H1 (cell line): ENCODE data around the gene GDPD2. TPM values are rescaled to one million over a fixed set of nuclear protein-coding genes. Genes with fewer than 3 reads are reported as not detected.

Source experiments
- CTCF ChIA-PET: fragments of 300-600 bp; sonication (Branson Sonifier 250); formaldehyde crosslinking; loops from one replicate; lab custom pipeline; 2021; ENCODE audit not compliant: partially characterized antibody; lab: Charles Lee
- POLR2A ChIA-PET: fragments of 300-600 bp; sonication (Branson Sonifier 250); formaldehyde crosslinking; loops from one replicate; lab custom pipeline; 2021; ENCODE audit warnings: inconsistent platforms; ENCODE audit not compliant: partially characterized antibody; lab: Charles Lee
- DNase-seq, 2 experiments: peaks; one replicate each; pipeline versions ENCODE4 v3.0.0 to v3.0.0-alpha.2; 2010 to 2022; ENCODE audit warnings: low spot score in 2 of 2, low read depth in 1 of 2, mixed read lengths in 1 of 2
- FAIRE-seq: peaks from 2 replicates; lab custom pipeline; 2011; peaks lifted over from hg19 to GRCh38; lab: Jason Lieb, UNC
- H2AFZ ChIP-seq: 2 replicates; pipeline ENCODE4 v1.8.1; 2012; ENCODE audit warnings: low read length, inconsistent platforms
- H2AK5ac ChIP-seq: 2 replicates; pipeline ENCODE4 v1.6.1; 2013; ENCODE audit warnings: low read depth, low read length
- H2BK120ac ChIP-seq: replicated peaks from 2 replicates; pipeline ENCODE3; 2013; ENCODE audit warnings: low read depth, low read length, inconsistent platforms
- H2BK12ac ChIP-seq: 2 replicates; pipeline ENCODE4 v1.6.1; 2013; ENCODE audit warnings: low read depth, low read length
- H2BK15ac ChIP-seq: 2 replicates; pipeline ENCODE4 v1.6.1; 2013; ENCODE audit warnings: low read length
- H2BK20ac ChIP-seq: 2 replicates; pipeline ENCODE4 v1.6.1; 2013; ENCODE audit warnings: low read length
- H2BK5ac ChIP-seq: 2 replicates; pipeline ENCODE4 v1.6.1; 2013; ENCODE audit warnings: low read depth, low read length
- H3K14ac ChIP-seq: 2 replicates; pipeline ENCODE4 v1.6.1; 2013; ENCODE audit warnings: inconsistent platforms; ENCODE audit not compliant: insufficient read length
- H3K18ac ChIP-seq: 2 replicates; pipeline ENCODE4 v1.6.1; 2013; ENCODE audit warnings: low read length; ENCODE audit errors: extremely low read depth
- H3K23ac ChIP-seq: 2 replicates; pipeline ENCODE4 v1.6.1; 2013; ENCODE audit warnings: inconsistent platforms; ENCODE audit not compliant: insufficient read length
- H3K23me2 ChIP-seq: 2 replicates; pipeline ENCODE4 v1.6.1; 2013; ENCODE audit warnings: low read depth, low read length
- H3K27ac ChIP-seq: 2 replicates; pipeline ENCODE4 v1.6.1; 2011; ENCODE audit warnings: low read depth, low read length, inconsistent platforms
- H3K27me3 ChIP-seq, 4 experiments: replicated peaks in 1 of 4; 1 replicate in 1 of 4; 2 replicates in 3 of 4; pipeline versions ENCODE4 v1.6.1 to v1.8.1; 2011 to 2013; ENCODE audit warnings: low read length in 3 of 4, mild to moderate bottlenecking in 3 of 4, inconsistent platforms in 2 of 4, mixed read lengths in 2 of 4, moderate library complexity in 1 of 4; ENCODE audit not compliant: control insufficient read depth in 3 of 4, insufficient read depth in 3 of 4; ENCODE audit errors: extremely low read depth in 1 of 4
- H3K36me3 ChIP-seq, 4 experiments: 2 replicates each; pipeline versions ENCODE4 v1.6.1 to v1.8.1; 2011 to 2013; ENCODE audit warnings: mild to moderate bottlenecking in 4 of 4, low read length in 3 of 4, moderate library complexity in 2 of 4, control low read depth in 1 of 4, inconsistent platforms in 1 of 4; ENCODE audit not compliant: insufficient read depth in 4 of 4, control insufficient read depth in 2 of 4
- H3K4ac ChIP-seq: replicated peaks from 2 replicates; pipeline ENCODE3; 2013; ENCODE audit warnings: low read length, low read depth, mixed read lengths, inconsistent platforms; ENCODE audit not compliant: insufficient read length
- H3K4me1 ChIP-seq, 4 experiments: replicated peaks in 1 of 4; 1 replicate in 1 of 4; 2 replicates in 3 of 4; pipeline versions ENCODE4 v1.6.1 to v1.8.1; 2011 to 2013; ENCODE audit warnings: low read length in 3 of 4, inconsistent platforms in 2 of 4, mixed read lengths in 1 of 4; ENCODE audit not compliant: insufficient read depth in 4 of 4, control insufficient read depth in 3 of 4
- H3K4me2 ChIP-seq, 2 experiments: 2 replicates each; pipeline versions ENCODE4 v1.6.1 to v1.8.1; 2011 to 2013; ENCODE audit warnings: low read depth in 2 of 2, low read length in 2 of 2, control low read depth in 1 of 2, inconsistent platforms in 1 of 2, mild to moderate bottlenecking in 1 of 2; ENCODE audit not compliant: insufficient read depth in 1 of 2
- H3K4me3 ChIP-seq, 4 experiments: fragments of 200-600, 300-600 bp in 1 of 4; sonication (generic), shearing (Covaris generic), sonication (Bioruptor Twin) in 1 of 4; 2 replicates each; pipeline versions ENCODE4 v1.5.1 to v1.8.1; 2011 to 2016; ENCODE audit warnings: low read length in 4 of 4, low read depth in 3 of 4, control low read depth in 2 of 4, inconsistent platforms in 2 of 4, mild to moderate bottlenecking in 2 of 4, mixed read lengths in 1 of 4, moderate library complexity in 1 of 4; ENCODE audit not compliant: insufficient read depth in 2 of 4; ENCODE audit errors: extremely low read depth in 1 of 4
- H3K56ac ChIP-seq: replicated peaks from 2 replicates; pipeline ENCODE3; 2013; ENCODE audit warnings: low read depth, mild to moderate bottlenecking, mixed read lengths, low read length, inconsistent platforms; ENCODE audit not compliant: insufficient read length
- H3K79me1 ChIP-seq: 2 replicates; pipeline ENCODE4 v1.6.1; 2013; ENCODE audit warnings: low read depth, low read length, control low read depth
- H3K79me2 ChIP-seq, 2 experiments: 2 replicates each; pipeline versions ENCODE4 v1.6.1 to v1.8.1; 2012 to 2013; ENCODE audit warnings: low read length in 2 of 2, mild to moderate bottlenecking in 2 of 2, inconsistent platforms in 1 of 2; ENCODE audit not compliant: insufficient read depth in 2 of 2, control insufficient read depth in 1 of 2
- H3K9ac ChIP-seq, 4 experiments: replicated peaks in 1 of 4; 1 replicate in 1 of 4; 2 replicates in 3 of 4; pipeline versions ENCODE4 v1.6.1 to v1.8.1; 2011 to 2013; ENCODE audit warnings: low read depth in 3 of 4, low read length in 3 of 4, control low read depth in 2 of 4, mild to moderate bottlenecking in 2 of 4, moderate library complexity in 2 of 4, inconsistent platforms in 1 of 4; ENCODE audit errors: extremely low read depth in 1 of 4
- H3K9me3 ChIP-seq, 2 experiments: 2 replicates each; pipeline versions ENCODE4 v1.6.1 to v1.8.1; 2012 to 2013; ENCODE audit warnings: mild to moderate bottlenecking in 2 of 2, moderate library complexity in 2 of 2, control low read depth in 1 of 2, inconsistent platforms in 1 of 2, low read depth in 1 of 2, low read length in 1 of 2, mixed read lengths in 1 of 2; ENCODE audit not compliant: insufficient read depth in 2 of 2
- H4K20me1 ChIP-seq, 2 experiments: replicated peaks in 1 of 2; 2 replicates each; pipeline versions ENCODE3 to v1.8.1; 2011 to 2013; ENCODE audit warnings: inconsistent platforms in 2 of 2, low read length in 2 of 2, mild to moderate bottlenecking in 1 of 2; ENCODE audit not compliant: insufficient read depth in 2 of 2, control insufficient read depth in 1 of 2
- H4K5ac ChIP-seq: 2 replicates; pipeline ENCODE4 v1.6.1; 2013; ENCODE audit warnings: low read length, low read depth, mixed read lengths, inconsistent platforms; ENCODE audit not compliant: insufficient read length
- H4K8ac ChIP-seq: 2 replicates; pipeline ENCODE4 v1.8.0; 2013; ENCODE audit warnings: mild to moderate bottlenecking, moderate library complexity, low read length, inconsistent platforms; ENCODE audit not compliant: insufficient read depth; ENCODE audit errors: extremely low read depth
- H4K91ac ChIP-seq: replicated peaks from 2 replicates; pipeline ENCODE3; 2013; ENCODE audit warnings: low read length, mixed read lengths, inconsistent platforms; ENCODE audit not compliant: insufficient read length
- BACH1 ChIP-seq: IDR thresholded peaks from 2 replicates; pipeline ENCODE4 v1.6.1; 2012; ENCODE audit warnings: low read length, improper control_type of control experiment
- BRCA1 ChIP-seq: IDR thresholded peaks from 2 replicates; pipeline ENCODE4 v1.6.1; 2012; ENCODE audit warnings: low read depth, low read length, improper control_type of control experiment
- EZH2 ChIP-seq: fragments of 200-600 bp; sonication (generic); IDR thresholded peaks from 2 replicates; pipeline ENCODE4 v1.7.1; 2012; ENCODE audit warnings: low read depth, mild to moderate bottlenecking, moderate library complexity, low read length, inconsistent platforms; ENCODE audit not compliant: severe bottlenecking
- GTF2F1 ChIP-seq: IDR thresholded peaks from 2 replicates; pipeline ENCODE4 v1.6.1; 2012; ENCODE audit warnings: low read depth, low read length, improper control_type of control experiment, borderline replicate concordance
- RFX5 ChIP-seq: IDR thresholded peaks from 2 replicates; pipeline ENCODE4 v1.6.1; 2011; ENCODE audit warnings: low read depth, low read length, improper control_type of control experiment, borderline replicate concordance
- SIN3A ChIP-seq, 2 experiments: IDR thresholded peaks in 1 of 2; conservative IDR thresholded peaks in 1 of 2; 2 replicates each; pipeline ENCODE4 v1.6.1; 2011 to 2012; ENCODE audit warnings: low read length in 2 of 2, improper control_type of control experiment in 1 of 2, low read depth in 1 of 2, mild to moderate bottlenecking in 1 of 2
- WGBS, 2 experiments: shearing (Covaris generic) in 1 of 2; methylation state at CpG; one replicate each; pipeline versions ENCODE4 v1.1.6 to v1.1.7; 2013 to 2015; ENCODE audit warnings: low lambda C conversion rate in 2 of 2, mixed read lengths in 2 of 2, inconsistent platforms in 1 of 2, low coverage in 1 of 2, missing lambda C conversion rate in 1 of 2; ENCODE audit not compliant: insufficient replicate concordance in 2 of 2, insufficient coverage in 1 of 2, insufficient read length in 1 of 2; ENCODE audit errors: extremely low coverage in 1 of 2, missing lambda C conversion rate in 1 of 2; 5-methylcytosine and 5-hydroxymethylcytosine counted together
- polyA plus RNA-seq, 7 experiments: library from polyadenylated mRNA; depleted of rRNA in 3 of 7; stranded (reverse) in 5 of 7; unstranded in 2 of 7; fragments of >200 nt in 5 of 7; fragments of 200-250 nt in 2 of 7; gene quantifications; 1 replicate in 5 of 7; 2 replicates in 1 of 7; 4 replicates in 1 of 7; pipeline versions ENCODE4 v1.2.1 to v1.2.3, GENCODE V29; 2011 to 2013; ENCODE audit warnings: missing spikeins in 2 of 7, mixed read lengths in 2 of 7
- total RNA-seq: library from RNA; stranded (reverse); fragmentation: NEBNext Ultra II Directional; extraction: Animal tissue kit (Norgen Biotek cat#: 25700); gene quantifications from 2 replicates; pipeline ENCODE4 v1.2.1, GENCODE V29; 2021

GDPD2 gene
- total and polyA plus RNA-seq, 2 of the 8 experiments (the other 6 are each of a cell fraction or from before 2014, with no cell fraction given): 25.6 to 68.3 TPM

DNA sequence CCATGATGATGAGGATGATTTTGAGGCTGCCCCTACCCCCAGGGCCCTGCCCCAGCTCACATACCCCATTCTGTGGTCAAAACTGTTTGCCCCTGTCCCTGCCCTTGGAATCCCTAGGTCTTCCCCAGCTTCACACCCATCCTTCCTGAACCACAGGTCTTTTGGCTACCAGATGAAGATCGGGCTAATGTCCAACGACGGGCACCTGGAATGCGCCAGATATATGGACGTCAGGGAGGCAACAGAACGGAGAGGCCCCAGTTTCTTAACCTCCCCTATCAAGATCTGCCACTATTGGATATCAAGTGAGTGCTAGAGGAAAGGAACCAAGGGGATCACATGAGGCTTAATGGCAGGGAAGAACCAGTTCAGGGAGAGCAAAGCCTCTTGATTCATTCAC, 6.6 kb downstream of the GDPD2 start:
- H3K27ac ChIP-seq: no peak overlapping the region
- no peak overlapping the region for H2BK20ac ChIP-seq
- no peak overlapping the region for H3K4me3 ChIP-seq
- WGBS, 2 experiments: 94% methylated on average over 6 of the region's 6 CpGs; no CpG with 5 or more reads in 1 of the 2 experiments
- H2BK12ac ChIP-seq: no peak overlapping the region
- H2BK5ac ChIP-seq: no peak overlapping the region
- no peaks in the 10 kb centered on the region for H3K27me3 ChIP-seq
- no peak overlapping the region for H3K23ac ChIP-seq
- H3K4me2 ChIP-seq: no peak overlapping the region
- H4K20me1 ChIP-seq: no peaks in the 10 kb centered on the region
- H4K91ac ChIP-seq: no peak overlapping the region
- H3K56ac ChIP-seq: no peak overlapping the region
- H2BK120ac ChIP-seq: no peak overlapping the region
- FAIRE-seq: no peak
- no peak for TF ChIP-seq RFX5
- TF ChIP-seq BRCA1: no peak
- TF ChIP-seq GTF2F1: no peak
- no peak for TF ChIP-seq BACH1
- TF ChIP-seq SIN3A (conservative IDR thresholded peaks at IDR 0.05 in 1 of 2, IDR thresholded peaks at IDR 0.05 in 1 of 2; ENCODE audit: low read depth in 1 of 2, low read length in 2 of 2): no peak
- TF ChIP-seq EZH2: no peak
- ChIA-PET POLR2A (interaction anchor here (1.7 kb wide), 1 partner anchor 8 kb away, joined by 6 read pairs; no protein-coding TSS in a partner anchor), CTCF (no interaction called here)
- no peaks in the 10 kb centered on the region for H3K79me1 ChIP-seq
- H3K9ac ChIP-seq: no peak overlapping the region
- H2AFZ ChIP-seq: no peak overlapping the region
- no peak overlapping the region for H2AK5ac ChIP-seq
- no peak overlapping the region for H4K5ac ChIP-seq
- H3K79me2 ChIP-seq: no peaks in the 10 kb centered on the region
- no peak for DNase-seq
- H2BK15ac ChIP-seq: no peak overlapping the region
- H3K4ac ChIP-seq: no peak overlapping the region
- H3K4me1 ChIP-seq: peaks cover 0 to 4% (median 0%) of the 10 kb centered on the region in 4 experiments; a peak in 2 of 7 replicates
- no peak overlapping the region for H4K8ac ChIP-seq
- peaks cover 10 to 49% (median 30%) of the 10 kb centered on the region in 4 experiments for H3K36me3 ChIP-seq
- no peaks in the 10 kb centered on the region; the same call in 1 of the 2 replicates for H3K23me2 ChIP-seq
- no peak overlapping the region for H3K18ac ChIP-seq
- no peak overlapping the region for H3K14ac ChIP-seq
- no peaks in the 10 kb centered on the region for H3K9me3 ChIP-seq
